ENCODE data around the gene MOBP.
"Not testable (repeated sequence)": the region's sequence is repeated elsewhere in the genome, so short reads cannot be mapped to it uniquely, and the experiment has no call there.

MOBP gene, protein sequence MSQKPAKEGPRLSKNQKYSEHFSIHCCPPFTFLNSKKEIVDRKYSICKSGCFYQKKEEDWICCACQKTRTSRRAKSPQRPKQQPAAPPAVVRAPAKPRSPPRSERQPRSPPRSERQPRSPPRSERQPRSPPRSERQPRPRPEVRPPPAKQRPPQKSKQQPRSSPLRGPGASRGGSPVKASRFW
- 0 to 6.1 (median 0) reads per million in 17 experiments for total RNA-seq

DNA sequence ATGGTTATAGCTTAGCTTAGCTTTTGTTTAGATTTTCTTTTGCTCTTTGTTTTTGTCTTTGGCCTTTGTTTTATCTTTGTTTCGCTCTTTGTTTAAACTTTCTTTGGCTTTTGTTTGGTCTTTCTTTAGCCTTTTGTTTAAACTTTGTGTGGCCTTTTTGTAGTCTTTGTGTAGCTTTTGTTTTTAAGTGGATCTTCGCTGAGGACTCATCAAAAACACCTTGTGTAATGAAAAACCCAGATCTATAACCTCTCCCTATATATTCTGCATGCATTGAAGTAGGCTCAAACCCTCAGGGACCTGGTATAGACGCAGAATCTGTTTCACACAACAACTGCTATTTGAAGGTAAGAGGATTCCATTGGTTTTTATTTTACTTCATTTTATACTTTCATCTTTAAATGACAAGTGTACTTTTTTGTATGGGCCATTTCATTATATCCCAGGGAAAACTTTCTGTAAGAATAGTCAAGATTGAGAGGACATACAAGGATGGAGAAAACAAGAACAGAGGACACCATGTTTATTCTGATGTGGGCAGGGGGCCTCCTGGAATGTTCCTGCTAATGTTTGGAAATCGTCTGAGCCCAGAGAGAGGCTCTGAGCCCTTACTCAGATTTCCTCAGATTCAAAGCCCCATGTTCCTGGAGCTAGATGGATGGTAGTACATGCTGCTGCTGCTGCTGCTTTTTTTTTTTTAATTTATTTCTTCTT lies at the start of gene MOBP:
TSS of gene MOBP (plus strand) at position 287 of the 714 bp plus-strand sequence. CDS start 34,390 bp downstream, outside the sequence.
- no peak for DNase-seq

DNA sequence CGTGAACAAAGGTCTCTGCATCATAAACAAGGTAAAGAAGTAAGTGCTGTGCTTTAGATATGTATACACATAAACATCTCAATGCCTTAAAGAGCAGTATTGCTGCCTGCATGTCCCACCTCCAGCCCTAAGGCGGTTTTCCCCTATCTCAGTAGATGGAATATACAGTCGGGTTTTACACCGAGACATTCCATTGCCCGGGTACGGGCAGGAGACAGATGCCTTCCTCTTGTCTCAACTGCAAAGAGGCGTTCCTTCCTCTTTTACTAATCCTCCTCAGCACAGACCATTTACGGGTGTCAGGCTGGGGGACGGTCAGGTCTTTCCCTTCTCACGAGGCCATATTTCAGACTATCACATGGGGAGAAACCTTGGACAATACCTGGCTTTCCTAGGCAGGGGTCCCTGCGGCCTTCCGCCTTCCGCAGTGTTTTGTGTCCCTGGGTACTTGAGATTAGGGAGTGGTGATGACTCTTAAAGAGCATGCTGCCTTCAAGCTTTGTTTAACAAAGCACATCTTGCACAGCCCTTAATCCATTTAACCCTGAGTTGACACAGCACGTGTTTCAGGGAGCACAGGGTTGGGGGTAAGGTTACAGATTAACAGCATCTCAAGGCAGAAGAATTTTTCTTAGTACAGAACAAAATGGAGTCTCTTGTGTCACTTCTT lies 48.8 kb upstream of the MOBP start:
- not testable (repeated sequence) for DNase-seq

DNA sequence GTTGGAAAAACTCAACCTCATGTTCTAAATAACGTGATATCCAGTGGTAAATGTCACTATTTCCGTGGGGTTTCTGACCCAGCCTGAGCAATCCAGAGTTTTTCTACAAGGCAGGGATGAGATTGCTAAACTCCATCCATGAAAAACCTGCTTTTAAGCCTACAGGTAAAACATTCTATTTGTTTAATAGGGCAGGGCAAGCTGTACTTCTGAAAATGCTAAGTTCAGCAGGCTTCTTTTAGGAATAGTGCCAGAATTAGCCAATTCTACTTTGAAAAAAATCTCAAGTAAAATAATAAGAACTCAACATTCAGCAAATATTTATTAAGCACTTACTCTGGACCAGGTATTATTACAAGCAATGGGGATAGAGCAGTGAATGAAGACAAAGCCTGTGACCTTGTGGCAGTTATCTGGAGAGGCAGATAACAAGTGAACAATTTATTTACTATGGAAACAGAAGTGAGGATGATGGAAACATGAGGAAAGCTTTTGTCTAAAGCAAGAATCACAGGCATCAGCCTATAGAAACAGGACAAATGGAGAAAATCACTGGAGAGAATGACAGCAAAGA lies 47.7 kb upstream of the MOBP start:
- DNase-seq: no peak

DNA sequence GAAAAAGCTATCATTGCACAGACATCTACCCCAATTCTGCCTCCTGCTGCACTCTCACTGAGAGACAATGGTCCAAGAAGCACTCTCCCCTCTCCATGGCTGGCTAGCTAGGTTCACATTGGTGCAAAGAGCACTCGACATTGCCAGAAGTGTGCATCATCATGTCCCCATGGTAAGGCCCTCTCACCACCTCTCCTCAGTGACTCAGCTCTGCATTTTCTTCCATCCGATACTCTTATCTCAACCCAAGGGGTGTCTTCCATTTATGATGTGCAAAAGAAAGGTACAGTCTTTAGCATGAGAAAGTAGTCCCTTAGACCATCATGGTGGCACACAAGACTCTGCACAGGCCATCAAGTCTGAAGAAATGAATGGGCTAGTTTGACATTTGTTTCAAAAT lies 46.9 kb upstream of the MOBP start:
- no peak for DNase-seq

DNA sequence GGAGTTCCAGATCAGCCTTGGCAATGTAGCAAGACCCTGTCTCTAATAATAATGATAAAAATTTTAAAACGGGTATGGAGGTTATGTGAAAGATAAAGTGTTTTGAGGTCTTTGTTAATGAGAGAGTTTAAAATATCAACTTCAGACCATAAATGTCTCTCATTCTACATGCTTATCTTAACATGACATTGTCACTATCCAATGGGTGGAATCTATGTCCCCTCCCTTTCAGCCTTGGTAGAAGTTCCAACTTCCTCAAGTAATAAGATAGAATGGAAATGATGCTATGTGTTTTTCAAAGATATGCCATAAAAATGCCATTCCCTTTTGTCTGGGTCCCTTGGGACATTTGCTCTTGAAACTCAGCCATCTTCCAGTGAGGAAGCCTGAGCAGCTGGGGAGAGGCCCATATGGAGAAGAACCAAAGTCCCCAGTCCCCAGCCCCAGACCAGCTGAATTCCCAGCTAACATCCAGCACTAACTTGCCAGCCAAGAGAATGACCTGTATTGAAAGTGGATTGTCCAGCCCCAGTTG lies 44.0 kb upstream of the MOBP start:
- no peak for DNase-seq

DNA sequence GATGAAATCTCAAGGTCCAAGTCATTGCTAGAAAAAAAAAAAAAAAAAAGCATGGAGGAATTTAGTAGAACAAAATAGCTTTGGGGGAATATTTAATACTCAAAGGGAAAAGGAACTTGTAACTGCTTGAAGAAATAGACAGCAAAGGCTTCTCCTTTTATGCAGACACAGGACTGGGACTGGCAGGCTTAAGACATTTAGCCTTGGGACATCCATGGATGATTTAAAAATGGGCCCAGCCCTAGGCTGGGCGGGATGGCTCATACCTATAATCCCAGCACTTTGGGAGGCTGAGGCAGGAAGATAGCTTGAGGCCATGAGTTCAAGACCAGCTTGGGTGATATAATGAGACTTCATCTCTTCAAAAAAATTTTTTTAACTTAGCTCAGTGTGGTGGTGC lies 41.2 kb upstream of the MOBP start:
- peak in 2 of 4 experiments; percentile 19 to 25 for DNase-seq

DNA sequence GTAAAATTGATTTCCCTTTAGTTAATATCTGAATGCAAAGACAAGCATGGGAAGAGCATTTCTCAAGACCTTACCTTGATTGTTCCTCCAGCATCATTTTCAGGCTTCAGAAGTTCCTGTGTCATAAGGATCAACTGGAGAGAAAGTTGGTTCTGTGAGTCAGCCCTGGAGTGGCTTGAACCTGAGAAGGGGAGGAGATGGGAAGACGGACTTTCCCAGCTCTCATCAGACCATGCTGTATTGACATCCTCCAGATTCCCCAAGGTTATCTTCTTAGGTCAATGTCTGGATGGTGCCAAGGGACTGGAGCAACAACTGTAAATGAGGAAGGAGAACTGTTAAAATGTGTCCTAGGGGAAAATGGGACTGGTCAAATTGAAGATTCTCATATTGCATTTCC lies 40.0 kb upstream of the MOBP start:
- DNase-seq: no peak

DNA sequence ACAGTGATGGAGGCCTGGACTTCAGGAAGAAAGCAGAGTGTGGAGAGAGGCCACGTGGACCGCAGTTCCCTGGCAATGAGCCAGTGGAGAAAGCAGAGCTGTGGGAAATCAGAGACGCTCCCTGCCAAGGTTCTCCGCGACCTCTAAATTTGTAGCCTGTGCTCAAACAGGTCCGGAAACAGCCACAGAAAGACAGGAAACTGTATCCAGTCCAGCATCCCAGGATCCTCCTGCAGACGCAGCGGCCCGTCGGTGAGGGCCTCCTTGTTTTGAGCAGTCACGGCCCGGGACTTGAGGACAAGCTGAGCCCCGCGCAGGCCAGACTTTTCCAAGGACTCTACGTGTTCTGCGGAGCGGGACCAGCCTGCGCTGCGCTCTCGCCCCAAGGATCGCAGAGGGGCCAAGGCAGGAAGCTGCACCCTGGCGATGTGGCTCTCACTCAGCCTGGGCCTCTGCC lies 38.7 kb upstream of the MOBP start:
- DNase-seq: no peak

DNA sequence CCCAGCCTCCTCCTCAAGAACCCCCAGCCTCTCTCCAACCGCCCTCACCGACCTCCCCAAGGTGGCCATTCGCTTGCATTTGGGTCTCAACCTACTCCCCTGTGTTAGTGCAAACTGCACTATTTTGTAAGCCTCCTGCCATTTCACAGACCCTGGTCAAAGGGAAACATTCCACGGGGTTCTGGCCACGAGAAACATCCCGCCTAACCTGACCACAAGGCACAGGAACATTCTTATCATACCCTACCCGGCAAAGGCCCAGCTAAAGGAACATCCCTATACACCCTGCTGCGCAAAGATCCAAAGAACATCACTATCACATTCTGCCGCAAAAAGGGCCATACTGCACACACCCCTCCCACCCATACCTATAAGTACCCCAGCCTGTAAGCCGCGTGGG lies 38.0 kb upstream of the MOBP start:
- DNase-seq: no peak

DNA sequence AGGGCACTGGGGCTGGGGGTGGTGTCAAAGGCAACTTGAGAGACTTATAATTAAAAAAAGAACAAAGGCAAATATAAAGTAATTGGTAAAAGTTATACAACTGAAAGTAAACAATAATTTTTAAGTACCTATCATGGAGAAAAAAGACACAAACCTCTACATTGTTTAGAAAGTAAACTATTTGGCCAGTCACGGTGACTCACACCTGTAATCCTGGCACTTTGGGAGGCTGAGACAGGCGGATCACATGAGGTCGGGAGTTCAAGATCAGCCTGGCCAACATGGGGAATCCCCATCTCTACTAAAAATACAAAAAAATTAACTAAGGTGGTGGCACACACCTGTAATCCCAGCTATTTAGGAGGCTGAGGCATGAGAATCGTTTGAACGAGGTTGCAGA lies 35.1 kb upstream of the MOBP start:
- no peak for DNase-seq

DNA sequence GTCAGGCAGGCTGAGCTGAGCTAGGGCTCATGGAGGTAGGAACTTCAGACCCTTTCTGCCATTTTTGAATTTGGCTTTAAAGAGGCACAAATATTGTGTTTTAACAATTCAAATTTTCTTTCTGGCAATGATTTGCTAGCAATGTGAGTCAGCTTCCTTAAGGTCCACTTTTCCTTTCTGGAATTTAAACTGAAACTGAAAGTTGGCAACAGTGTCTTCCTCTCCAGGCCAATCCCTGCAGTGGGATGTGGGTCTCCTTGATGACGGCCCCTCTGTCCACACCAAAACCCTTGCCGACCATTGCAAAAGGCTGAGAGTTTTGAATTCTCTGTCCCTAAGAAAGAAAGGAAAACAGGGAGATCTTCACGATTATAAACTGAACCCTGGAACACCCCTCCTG lies 33.8 kb upstream of the MOBP start:
- DNase-seq: no peak

DNA sequence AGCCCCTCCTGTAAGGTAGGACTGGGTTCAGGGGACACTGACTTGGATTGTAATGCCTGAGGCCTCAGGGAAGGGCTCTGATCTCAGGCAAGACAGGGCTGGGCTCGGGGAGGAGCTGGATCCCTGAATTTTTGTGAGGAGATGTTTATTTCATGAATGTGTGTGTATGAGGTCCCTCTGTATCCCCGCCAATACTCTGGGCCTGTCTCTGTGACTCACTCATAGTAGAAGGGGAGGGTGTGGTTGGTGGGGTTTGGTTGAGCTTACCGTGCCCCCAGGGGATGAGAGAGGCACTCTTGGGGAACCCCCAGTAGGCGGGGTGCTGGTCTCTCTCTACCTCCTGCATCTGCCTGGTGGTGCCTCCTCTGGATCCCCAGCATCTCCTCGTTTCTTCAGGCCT lies 32.9 kb upstream of the MOBP start:
- DNase-seq: no peak

DNA sequence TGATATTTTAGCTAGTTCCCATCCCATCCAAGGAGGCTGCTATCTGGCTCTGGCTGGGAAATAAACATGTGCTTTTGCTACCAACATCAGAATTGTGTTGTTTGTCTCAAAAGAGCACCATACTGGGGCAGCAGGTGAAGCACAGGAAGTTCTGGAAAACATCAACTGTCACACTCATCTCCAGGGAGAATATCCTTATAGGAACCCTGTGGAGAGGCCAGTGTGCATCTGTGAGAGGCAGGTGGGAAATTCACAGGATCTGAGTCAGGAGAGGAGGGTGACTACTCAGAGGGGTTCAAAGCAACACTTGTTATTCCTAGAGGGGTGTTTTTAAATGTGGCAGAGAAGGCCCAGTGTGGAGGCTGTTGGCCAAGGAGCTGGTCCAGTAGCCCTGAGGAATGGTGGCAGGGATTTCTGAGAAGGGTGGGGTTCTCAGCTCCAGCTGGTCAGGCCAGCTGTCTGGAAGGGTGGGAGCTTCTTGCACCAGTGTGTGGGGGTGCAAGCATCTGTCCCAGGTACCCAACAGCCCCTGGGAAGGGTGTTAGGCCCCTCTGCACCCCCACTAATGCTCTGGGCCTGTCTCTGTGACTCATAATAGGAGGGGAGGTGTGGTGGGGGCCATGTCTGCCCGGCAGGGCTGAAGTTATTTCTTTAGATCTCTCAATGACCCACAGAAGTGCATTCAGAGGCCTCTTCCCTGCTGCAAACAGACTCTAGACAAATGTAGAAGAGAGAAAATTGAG lies 32.3 kb upstream of the MOBP start:
- DNase-seq: no peak

DNA sequence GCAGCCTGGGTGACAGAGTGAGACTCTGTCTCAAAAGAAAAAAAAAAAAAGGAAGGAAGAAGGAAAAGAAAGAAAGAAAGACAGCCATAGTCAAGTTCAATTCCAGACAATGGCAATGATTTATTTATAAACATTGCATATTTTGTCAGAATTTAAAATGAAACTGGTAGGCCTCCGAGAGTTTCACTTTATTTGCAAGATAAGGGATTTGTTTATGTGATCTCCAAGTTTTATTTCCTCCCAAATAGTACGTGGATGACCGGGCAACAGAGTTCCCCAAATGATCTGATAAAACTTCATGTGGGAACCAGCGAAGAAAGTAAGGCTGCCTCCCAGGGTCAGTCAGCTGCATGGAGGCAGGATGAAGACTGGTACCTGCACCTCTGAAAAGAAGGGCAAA lies 28.6 kb upstream of the MOBP start:
- no peak for DNase-seq

DNA sequence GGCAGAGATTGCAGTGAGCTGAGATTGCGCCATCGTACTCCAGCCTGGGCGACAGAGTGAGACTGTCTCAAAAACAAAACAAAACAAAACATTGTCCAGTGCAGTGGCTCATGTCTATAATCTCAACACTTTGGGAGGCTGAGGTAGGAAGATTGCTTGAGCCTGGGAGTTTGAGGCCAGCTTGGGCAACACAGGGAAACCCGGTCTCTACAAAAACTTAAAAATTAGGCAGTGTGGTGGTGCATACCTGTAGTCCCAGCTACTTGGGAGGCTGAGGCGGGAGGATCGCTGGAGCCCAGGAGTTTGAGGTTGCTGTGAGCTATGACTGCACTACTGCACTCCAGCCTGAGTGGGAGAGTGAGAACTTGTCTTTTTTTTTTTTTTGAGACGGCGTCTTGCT lies 27.2 kb upstream of the MOBP start:
- no peak for DNase-seq

DNA sequence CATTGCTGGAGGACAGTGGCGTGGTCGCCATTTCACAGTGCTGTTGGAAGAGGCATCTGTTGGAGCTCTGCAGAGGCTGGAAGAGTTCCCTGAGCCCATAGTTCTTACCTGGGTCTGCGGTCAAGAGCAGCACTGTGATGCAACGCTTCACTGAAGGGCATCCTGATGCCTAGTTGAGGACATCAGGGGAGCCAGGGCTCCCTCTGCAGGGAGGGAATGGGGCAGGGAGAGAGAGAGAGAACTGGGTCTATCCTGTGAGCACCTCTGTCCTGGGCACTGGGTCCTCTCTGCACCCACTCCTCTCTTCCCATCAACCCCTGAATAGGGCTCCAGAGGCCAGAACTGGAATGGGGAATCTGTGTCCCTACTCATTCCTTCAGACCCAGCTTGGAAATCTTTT lies 23.9 kb upstream of the MOBP start:
- no peak for DNase-seq

DNA sequence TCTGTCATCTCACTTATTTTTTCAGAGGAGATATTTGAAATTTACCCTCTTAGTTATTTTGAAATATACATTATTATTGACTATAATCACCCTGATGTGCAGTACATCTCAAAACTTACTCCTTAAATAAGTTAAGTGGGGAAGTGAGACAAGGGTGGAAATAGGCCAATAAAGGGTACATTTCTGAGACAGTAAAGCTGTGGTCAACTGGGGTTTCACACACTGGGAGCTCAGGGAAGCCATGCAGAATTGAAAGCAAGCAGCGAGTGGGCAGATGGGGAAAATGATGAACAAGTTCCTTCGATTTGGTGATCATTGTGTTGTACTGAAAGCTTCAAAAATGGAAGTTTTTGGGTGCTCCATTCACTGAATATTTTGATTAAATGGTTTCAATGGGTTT lies 21.6 kb upstream of the MOBP start:
- peak in 2 of 4 experiments; percentile 14 to 15 for DNase-seq

DNA sequence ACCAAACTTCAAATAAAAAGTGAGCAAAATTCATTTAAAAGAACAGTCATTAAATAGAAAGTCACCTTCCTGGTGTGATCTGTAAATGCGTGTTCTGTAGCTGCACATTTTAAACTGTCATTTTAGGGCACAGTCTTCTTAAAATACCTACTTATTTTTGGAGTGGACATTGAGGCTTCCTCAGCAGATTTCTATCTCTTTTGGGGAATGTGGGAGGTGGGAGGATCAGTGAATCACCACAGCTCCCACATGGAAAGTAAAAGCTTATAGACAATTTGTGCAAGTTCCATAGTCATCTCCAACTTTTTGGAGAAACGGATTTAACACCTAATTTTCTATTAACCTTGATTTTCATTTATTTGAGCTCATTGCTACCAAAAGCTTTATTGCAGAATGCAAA lies 21.0 kb upstream of the MOBP start:
- DNase-seq: peak in 1 of 4 experiments; percentile 7

DNA sequence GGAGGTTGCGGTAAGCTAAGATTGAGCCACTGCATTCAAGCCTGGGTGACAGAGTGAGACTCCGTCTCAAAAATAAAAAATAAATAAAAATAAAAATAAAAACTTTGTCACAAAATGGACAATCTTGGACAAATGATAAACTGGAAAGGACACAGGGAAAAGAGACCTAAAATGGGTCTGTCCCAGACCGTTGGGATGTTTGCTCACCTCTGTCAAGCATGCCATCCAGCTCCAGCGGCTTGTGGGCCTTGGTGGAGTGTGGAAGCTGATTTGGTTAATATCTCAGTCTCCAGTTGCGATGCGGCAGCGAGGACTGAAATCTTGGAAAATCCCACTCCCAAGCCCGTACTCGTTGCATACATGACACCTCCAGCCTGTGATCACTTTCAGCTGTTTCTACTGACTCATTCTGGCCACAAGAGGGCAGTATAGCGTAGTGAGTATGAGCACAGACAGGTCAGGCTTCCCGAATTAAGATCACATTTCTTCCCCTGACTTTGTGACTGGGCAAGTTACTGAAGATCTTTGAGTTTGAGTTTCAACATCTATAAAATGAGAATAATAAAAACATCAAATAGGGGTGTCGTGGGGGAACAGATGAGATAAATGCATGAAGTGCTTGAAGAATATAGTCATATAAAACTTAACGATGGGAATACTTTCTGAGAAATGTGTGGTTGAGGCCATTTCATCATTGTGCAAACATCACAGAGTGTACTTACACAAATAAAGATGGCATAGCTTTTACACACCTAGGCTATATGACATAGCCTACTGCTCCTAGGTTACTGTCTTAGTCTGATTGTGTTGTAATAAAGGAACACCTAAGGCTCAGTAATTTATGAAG lies 19.6 kb upstream of the MOBP start:
- peak; percentile 79 to 93 (median 83) for DNase-seq

DNA sequence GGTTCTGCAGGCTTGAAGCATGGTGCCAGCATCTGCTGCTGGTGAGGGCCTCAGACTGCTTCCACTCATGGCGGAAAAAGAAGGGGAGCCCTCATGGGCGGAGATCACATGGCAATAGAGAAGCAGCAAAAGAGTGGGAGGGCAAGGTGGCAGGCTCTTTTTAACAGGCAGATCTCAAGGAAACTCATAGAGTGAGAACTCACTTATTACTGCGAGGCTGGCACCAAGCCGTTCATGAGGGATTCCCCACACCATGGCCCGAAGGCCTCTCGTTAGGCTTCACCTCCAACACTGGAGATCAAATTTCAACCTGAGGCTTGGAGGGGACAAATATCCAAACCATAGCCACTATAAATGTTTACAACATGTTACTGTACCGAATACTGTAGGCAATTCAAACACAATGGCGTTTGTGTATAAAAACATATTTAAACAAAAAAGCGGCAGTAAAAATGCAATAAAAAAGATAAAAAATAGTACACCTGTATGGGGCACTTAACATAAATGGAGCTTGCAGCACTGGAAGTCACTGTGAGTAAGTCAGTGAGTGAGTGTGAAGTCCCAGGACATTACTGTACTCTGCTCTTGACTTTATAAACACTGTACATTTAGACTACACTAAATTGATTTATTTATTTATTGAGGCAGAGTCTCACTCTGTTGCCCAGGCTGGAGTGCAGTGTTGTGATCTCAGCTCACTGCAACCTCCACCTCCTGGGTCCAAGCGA lies 18.8 kb upstream of the MOBP start:
- DNase-seq: no peak

DNA sequence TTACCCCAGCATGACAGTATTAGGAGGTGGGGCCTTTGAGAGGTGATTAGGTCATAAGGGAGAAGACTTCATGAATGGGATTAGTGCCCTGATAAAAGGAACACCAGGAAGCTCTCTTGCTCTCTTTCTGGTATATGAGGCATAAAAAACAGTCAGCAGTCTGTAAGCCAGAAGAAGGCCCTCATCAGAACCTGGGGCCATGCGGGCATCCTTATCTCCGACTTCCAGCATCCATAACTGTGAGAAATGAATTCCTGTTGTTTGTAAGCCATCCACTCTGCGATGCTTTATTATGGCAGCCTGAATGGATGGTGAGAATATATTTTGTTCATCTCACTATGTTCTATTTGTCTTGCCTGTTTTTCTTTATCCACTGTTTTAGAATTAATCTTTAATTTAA lies 17.7 kb upstream of the MOBP start:
- no peak for DNase-seq

Measured in suppressor macrophage (primary cell).